K562 (cell line): ENCODE data around the gene TMTC4. TPM values are rescaled to one million over a fixed set of nuclear protein-coding genes. Genes with fewer than 3 reads are reported as not detected.

Experiments used
- ATAC-seq: fragments of 200-7000 bp; cut with Tn5 transposase; 3 replicates; pipeline ENCODE4 v1.9.1; 2020; ENCODE audit warnings: moderate library complexity
- BruUV-seq: library from RNA; stranded (reverse); fragments of 400-500 nt; replicated peaks from 2 replicates; lab custom pipeline; 2021; lab: Mats Ljungman, UMichigan
- CTCF ChIA-PET: fragments of 300-600 bp; formaldehyde crosslinking; extraction: SDS; loops from one replicate; lab custom pipeline; 2021; ENCODE audit warnings: low intra/inter-chr PET ratio; lab: Yijun Ruan, JAX
- POLR2A ChIA-PET: fragments of 300-600, 350-650 bp; sonication (Branson Sonifier 250); formaldehyde crosslinking; extraction: SDS; loops from one replicate; lab custom pipeline; 2021; ENCODE audit warnings: antibody characterized with exemption, inconsistent platforms; lab: Yijun Ruan, JAX
- DNase-seq, 4 experiments: peaks; one replicate each; pipeline versions ENCODE4 v3.0.0 to v3.0.0-alpha.2; 2011 to 2018; ENCODE audit warnings: low spot score in 3 of 4, mixed read lengths in 3 of 4; ENCODE audit errors: extremely low read depth in 1 of 4
- FAIRE-seq: peaks from 2 replicates; lab custom pipeline; 2011; peaks lifted over from hg19 to GRCh38; lab: Jason Lieb, UNC
- H2AFZ ChIP-seq: 2 replicates; pipeline ENCODE4 v1.6.0; 2011; ENCODE audit warnings: low read depth, low read length, control low read depth, inconsistent platforms
- H3K27ac ChIP-seq: fragments of 200-600 bp; 3 replicates; pipeline ENCODE4 v1.8.0; 2011; ENCODE audit warnings: low read depth, mild to moderate bottlenecking, control low read depth, inconsistent platforms, low read length, moderate library complexity, mixed read lengths; ENCODE audit errors: extremely low read depth
- H3K27me3 ChIP-seq, 2 experiments: fragments of 300-600 bp in 1 of 2; 2 replicates in 1 of 2; 3 replicates in 1 of 2; pipeline versions ENCODE4 v1.6.0 to v1.8.0; 2011; ENCODE audit warnings: inconsistent platforms in 2 of 2, low read length in 2 of 2, mild to moderate bottlenecking in 1 of 2, mixed read lengths in 1 of 2, moderate library complexity in 1 of 2; ENCODE audit not compliant: control insufficient read depth in 2 of 2, insufficient read depth in 2 of 2
- H3K36me3 ChIP-seq: fragments of 300-600 bp; 3 replicates; pipeline ENCODE4 v1.8.0; 2011; ENCODE audit warnings: mild to moderate bottlenecking, low read length, inconsistent platforms; ENCODE audit not compliant: control insufficient read depth, insufficient read depth
- H3K4me1 ChIP-seq, 2 experiments: fragments of 200-600 bp in 1 of 2; replicated peaks in 1 of 2; 2 replicates in 1 of 2; 3 replicates in 1 of 2; pipeline versions ENCODE4 v1.5.1 to v1.8.0; 2011; ENCODE audit warnings: inconsistent platforms in 2 of 2, low read length in 2 of 2, mild to moderate bottlenecking in 1 of 2, mixed read lengths in 1 of 2, moderate library complexity in 1 of 2; ENCODE audit not compliant: control insufficient read depth in 2 of 2, insufficient read depth in 2 of 2
- H3K4me2 ChIP-seq: 2 replicates; pipeline ENCODE4 v1.6.1; 2011; ENCODE audit warnings: low read length, control low read depth, inconsistent platforms, mixed read lengths; ENCODE audit not compliant: insufficient read depth
- H3K4me3 ChIP-seq: fragments of 200-600 bp; sonication (generic), shearing (Covaris generic); 2 replicates; pipeline ENCODE4 v1.5.1; 2016; ENCODE audit warnings: control low read depth, inconsistent platforms
- H3K79me2 ChIP-seq: fragments of 200-600 bp; 3 replicates; pipeline ENCODE4 v1.8.0; 2011; ENCODE audit warnings: low read length, inconsistent platforms; ENCODE audit not compliant: control insufficient read depth, insufficient read depth
- H3K9ac ChIP-seq, 2 experiments: 2 replicates each; pipeline versions ENCODE4 v1.6.0 to v1.6.1; 2011; ENCODE audit warnings: low read depth in 2 of 2, low read length in 2 of 2, control low read depth in 1 of 2, inconsistent platforms in 1 of 2, mild to moderate bottlenecking in 1 of 2, mixed read lengths in 1 of 2; ENCODE audit not compliant: insufficient read depth in 1 of 2
- H3K9me1 ChIP-seq: one replicate; pipeline ENCODE4 v1.6.0; 2011; ENCODE audit warnings: inconsistent platforms, mild to moderate bottlenecking, low read length, moderate library complexity; ENCODE audit not compliant: control insufficient read depth, insufficient read depth
- H3K9me3 ChIP-seq: replicated peaks from 2 replicates; pipeline ENCODE4 v1.5.1; 2011; ENCODE audit warnings: low read depth, low read length, inconsistent platforms; ENCODE audit not compliant: control insufficient read depth, insufficient read depth
- H4K20me1 ChIP-seq: replicated peaks from 2 replicates; pipeline ENCODE4 v1.6.1; 2011; ENCODE audit warnings: low read length, inconsistent platforms, mixed read lengths; ENCODE audit not compliant: control insufficient read depth, insufficient read depth
- DPF2 ChIP-seq: fragments of 450-650 bp; IDR thresholded peaks from 2 replicates; pipeline ENCODE4 v1.6.1; 2016
- HDAC2 ChIP-seq: fragments of 450-650 bp; IDR thresholded peaks from 2 replicates; pipeline ENCODE4 v1.6.1; 2016; ENCODE audit warnings: mild to moderate bottlenecking
- ZNF212 ChIP-seq: fragments of 450-650 bp; formaldehyde crosslinking; IDR thresholded peaks from 2 replicates; pipeline ENCODE4 v1.4.0; 2020; ENCODE audit warnings: mild to moderate bottlenecking
- WGBS: fragments of 100-300 bp; shearing (Covaris generic); methylation state at CpG from one replicate; pipeline ENCODE4 v1.1.6; 2016; ENCODE audit warnings: low coverage, mixed read lengths; ENCODE audit not compliant: insufficient coverage; ENCODE audit errors: missing lambda C conversion rate; 5-methylcytosine and 5-hydroxymethylcytosine counted together
- in situ Hi-C: fragments of 300-500 bp; cut with MboI; formaldehyde crosslinking; loops from 4 replicates; pipeline ENCODE4 v1.15.0; 2018; ENCODE audit warnings: inconsistent platforms, mixed read lengths
- intact Hi-C: fragments of 100-400 bp; cut with micrococcal nuclease; formaldehyde crosslinking; loops from 2 replicates; pipeline ENCODE4 v1.14.2; 2022
- polyA plus RNA-seq, 8 experiments: library from polyadenylated mRNA; depleted of rRNA in 4 of 8; stranded (reverse) in 5 of 8; unstranded in 3 of 8; fragments of >200 nt; fragmentation: Nextera tagmentation in 2 of 8; fragmentation: Illumina TruSeq in 1 of 8; extraction: Ambion mirVana in 2 of 8; extraction: Trizol in 1 of 8; gene quantifications; 2 replicates each; pipeline versions ENCODE4 v1.2.1 to v1.2.3, GENCODE V29; 2011 to 2014; ENCODE audit warnings: inconsistent platforms in 1 of 8, missing spikeins in 1 of 8
- total RNA-seq, 7 experiments: library from RNA; depleted of rRNA in 6 of 7; stranded (reverse); fragments of >200 nt in 6 of 7; fragmentation: Illumina TruSeq in 2 of 7; extraction: Trizol in 2 of 7; gene quantifications; 2 replicates each; pipeline versions ENCODE4 v1.2.1 to v1.2.3, GENCODE V29; 2011 to 2021; ENCODE audit warnings: low replicate concordance in 1 of 7
- TF ChIP-seq, protein P1 (sequence below), 3 experiments: fragments of 200-800 bp in 1 of 3; sonication (Bioruptor generic) in 1 of 3; sonication (generic) in 1 of 3; formaldehyde crosslinking in 1 of 3; IDR thresholded peaks; 2 replicates each; pipeline versions ENCODE4 v1.6.1 to v1.8.0; 2016 to 2022; ENCODE audit warnings: mild to moderate bottlenecking in 2 of 3, missing compliant biosample characterization in 2 of 3, missing genetic modification characterization in 2 of 3, missing genetic modification reagents in 1 of 3
- TF ChIP-seq, protein P2 (sequence below): sonication (generic); formaldehyde crosslinking; IDR thresholded peaks from 2 replicates; pipeline ENCODE4 v1.8.1; 2023; ENCODE audit warnings: mild to moderate bottlenecking, missing genetic modification reagents, moderate library complexity

The TMTC4 gene
- total and polyA plus RNA-seq, 9 of the 15 experiments (the other 6 are each of a cell fraction or from before 2014, with no cell fraction given), result 3.5 to 16.7 (median 11.8) TPM

DNA sequence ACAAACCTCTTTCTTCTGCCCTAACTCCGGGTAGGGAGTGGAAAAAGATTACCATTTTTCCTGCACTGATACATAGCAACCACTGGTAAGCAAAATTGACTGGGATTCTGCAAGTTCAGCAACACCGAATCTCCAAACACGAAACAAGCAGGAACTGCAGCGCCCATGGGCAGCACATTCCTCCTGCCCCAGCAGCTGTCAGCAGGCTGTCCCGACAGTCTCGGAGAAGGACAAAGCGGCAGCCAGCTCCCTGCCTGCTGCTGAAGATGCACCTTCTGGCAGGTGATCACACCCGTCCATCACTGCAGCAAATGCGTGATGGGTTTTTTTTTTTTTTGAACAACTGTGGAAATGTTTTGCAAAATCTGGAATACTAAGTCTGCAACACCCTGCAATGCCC, 6.7 kb downstream of the TMTC4 start:
- 89% methylated on average over 7 of the region's 9 CpGs for WGBS
- BruUV-seq, result no TSS peak

More for the DNA sequence above, 6.7 kb downstream of the TMTC4 start:
- TF ChIP-seq, protein P1, sequence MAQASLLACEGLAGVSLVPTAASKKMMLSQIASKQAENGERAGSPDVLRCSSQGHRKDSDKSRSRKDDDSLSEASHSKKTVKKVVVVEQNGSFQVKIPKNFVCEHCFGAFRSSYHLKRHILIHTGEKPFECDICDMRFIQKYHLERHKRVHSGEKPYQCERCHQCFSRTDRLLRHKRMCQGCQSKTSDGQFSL (CRISPR knock-in tag; IDR thresholded peaks at IDR 0.05), result no peak
- TF ChIP-seq, protein P1 (tag; IDR thresholded peaks at IDR 0.05), result no peak
- TF ChIP-seq ZNF212 (CRISPR knock-in tag), result no peak
- TF ChIP-seq DPF2, result no peak
- no peak for TF ChIP-seq HDAC2
- TF ChIP-seq, protein P2, sequence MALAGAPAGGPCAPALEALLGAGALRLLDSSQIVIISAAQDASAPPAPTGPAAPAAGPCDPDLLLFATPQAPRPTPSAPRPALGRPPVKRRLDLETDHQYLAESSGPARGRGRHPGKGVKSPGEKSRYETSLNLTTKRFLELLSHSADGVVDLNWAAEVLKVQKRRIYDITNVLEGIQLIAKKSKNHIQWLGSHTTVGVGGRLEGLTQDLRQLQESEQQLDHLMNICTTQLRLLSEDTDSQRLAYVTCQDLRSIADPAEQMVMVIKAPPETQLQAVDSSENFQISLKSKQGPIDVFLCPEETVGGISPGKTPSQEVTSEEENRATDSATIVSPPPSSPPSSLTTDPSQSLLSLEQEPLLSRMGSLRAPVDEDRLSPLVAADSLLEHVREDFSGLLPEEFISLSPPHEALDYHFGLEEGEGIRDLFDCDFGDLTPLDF, result no peak
- no peak overlapping the region for H3K9ac ChIP-seq
- FAIRE-seq (no peak), ATAC-seq (no peak), DNase-seq (no peak)
- H4K20me1 ChIP-seq, result no peaks in the 10 kb centered on the region
- in situ Hi-C loops (no loop called here), intact Hi-C loops (no loop called here)
- peaks cover 12% of the 10 kb centered on the region; the same call in 2 of the 3 replicates for H3K79me2 ChIP-seq
- POLR2A ChIA-PET, result interaction anchor here (0.6 kb wide), 1 partner anchor 56 kb away, joined by 3 read pairs; no protein-coding TSS in a partner anchor
- no peaks in the 10 kb centered on the region for H3K27me3 ChIP-seq
- no peaks in the 10 kb centered on the region for H3K4me1 ChIP-seq
- H3K4me3 ChIP-seq, result no peak overlapping the region
- H3K4me2 ChIP-seq, result no peak overlapping the region
- H3K36me3 ChIP-seq, result peaks cover 33% of the 10 kb centered on the region; the same call in 2 of the 3 replicates
- H3K9me1 ChIP-seq, result no peaks in the 10 kb centered on the region
- no peaks in the 10 kb centered on the region for H3K9me3 ChIP-seq
- CTCF ChIA-PET, result no interaction called here
- H3K27ac ChIP-seq, result no peak overlapping the region
- H2AFZ ChIP-seq, result no peak overlapping the region
